ENCODE results near the gene CELSR1.

CELSR1 gene

DNA sequence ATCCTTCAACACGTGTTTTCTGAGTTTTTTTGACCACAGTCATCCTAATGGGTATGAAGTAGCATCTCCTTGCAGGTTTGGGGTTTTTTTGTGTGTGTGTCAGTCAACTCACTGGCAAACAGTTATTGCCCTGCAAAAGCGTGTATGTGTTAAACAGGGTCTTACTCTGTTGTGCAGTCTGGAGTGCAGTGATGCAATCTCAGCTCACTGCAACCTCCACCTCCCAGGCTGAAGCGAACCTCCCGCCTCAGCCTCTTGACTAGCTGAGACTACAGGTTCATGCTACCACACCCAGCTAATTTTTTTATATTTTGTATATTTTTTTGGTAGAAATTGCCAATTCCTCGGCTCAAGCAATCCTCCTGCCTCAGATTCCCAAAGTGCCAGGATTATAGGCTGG lies 15.4 kb downstream of the CELSR1 start:
- no peaks in the 10 kb centered on the region for H3K9me3 ChIP-seq (ENCODE audit: severe bottlenecking)
- ATAC-seq (ENCODE audit: low read depth) (no peak), DNase-seq (ENCODE audit: low spot score) (no peak)
- peaks cover 15% of the 10 kb centered on the region for H3K36me3 ChIP-seq (ENCODE audit: low read depth)
- H3K4me3 ChIP-seq (ENCODE audit: severe bottlenecking) = no peak overlapping the region
- H3K27ac ChIP-seq (ENCODE audit: poor library complexity, severe bottlenecking) = no peak overlapping the region
- TF ChIP-seq, protein P1, sequence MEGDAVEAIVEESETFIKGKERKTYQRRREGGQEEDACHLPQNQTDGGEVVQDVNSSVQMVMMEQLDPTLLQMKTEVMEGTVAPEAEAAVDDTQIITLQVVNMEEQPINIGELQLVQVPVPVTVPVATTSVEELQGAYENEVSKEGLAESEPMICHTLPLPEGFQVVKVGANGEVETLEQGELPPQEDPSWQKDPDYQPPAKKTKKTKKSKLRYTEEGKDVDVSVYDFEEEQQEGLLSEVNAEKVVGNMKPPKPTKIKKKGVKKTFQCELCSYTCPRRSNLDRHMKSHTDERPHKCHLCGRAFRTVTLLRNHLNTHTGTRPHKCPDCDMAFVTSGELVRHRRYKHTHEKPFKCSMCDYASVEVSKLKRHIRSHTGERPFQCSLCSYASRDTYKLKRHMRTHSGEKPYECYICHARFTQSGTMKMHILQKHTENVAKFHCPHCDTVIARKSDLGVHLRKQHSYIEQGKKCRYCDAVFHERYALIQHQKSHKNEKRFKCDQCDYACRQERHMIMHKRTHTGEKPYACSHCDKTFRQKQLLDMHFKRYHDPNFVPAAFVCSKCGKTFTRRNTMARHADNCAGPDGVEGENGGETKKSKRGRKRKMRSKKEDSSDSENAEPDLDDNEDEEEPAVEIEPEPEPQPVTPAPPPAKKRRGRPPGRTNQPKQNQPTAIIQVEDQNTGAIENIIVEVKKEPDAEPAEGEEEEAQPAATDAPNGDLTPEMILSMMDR (IDR thresholded peaks at IDR 0.05; ENCODE audit: poor library complexity, severe bottlenecking) = no peak
- H3K4me1 ChIP-seq (ENCODE audit: insufficient read depth, poor library complexity, severe bottlenecking) = peaks cover 25% of the 10 kb centered on the region
- no peaks in the 10 kb centered on the region for H3K27me3 ChIP-seq (ENCODE audit: insufficient read depth, poor library complexity, severe bottlenecking)

- no peaks in the 10 kb centered on the region for H3K9me3 ChIP-seq (ENCODE audit: severe bottlenecking)
- ATAC-seq (ENCODE audit: low read depth) = no peak
- H3K27ac ChIP-seq (ENCODE audit: poor library complexity, severe bottlenecking) = no peak overlapping the region
Measured at GRCh38 chr22:46520880-46521279, 16.5 kb downstream of the CELSR1 start.

GRCh38 chr22:46519377-46519776 lies 18.0 kb downstream of the CELSR1 start:
- H3K27ac ChIP-seq (ENCODE audit: poor library complexity, severe bottlenecking) = no peak overlapping the region
- H3K4me1 ChIP-seq (ENCODE audit: insufficient read depth, poor library complexity, severe bottlenecking) = peaks cover 14% of the 10 kb centered on the region
- ATAC-seq (ENCODE audit: low read depth) (no peak), DNase-seq (ENCODE audit: low spot score) (no peak)
- H3K4me3 ChIP-seq (ENCODE audit: severe bottlenecking) = no peak overlapping the region
- no peaks in the 10 kb centered on the region for H3K9me3 ChIP-seq (ENCODE audit: severe bottlenecking)
- TF ChIP-seq, protein P1 (IDR thresholded peaks at IDR 0.05; ENCODE audit: poor library complexity, severe bottlenecking) = no peak
- H3K36me3 ChIP-seq (ENCODE audit: low read depth) = peaks cover 10% of the 10 kb centered on the region
- no peaks in the 10 kb centered on the region for H3K27me3 ChIP-seq (ENCODE audit: insufficient read depth, poor library complexity, severe bottlenecking)

More at GRCh38 chr22:46520880-46521279, 16.5 kb downstream of the CELSR1 start:
- TF ChIP-seq, protein P1 (IDR thresholded peaks at IDR 0.05; ENCODE audit: poor library complexity, severe bottlenecking) = no peak
- peaks cover 15% of the 10 kb centered on the region for H3K36me3 ChIP-seq (ENCODE audit: low read depth)
- H3K27me3 ChIP-seq (ENCODE audit: insufficient read depth, poor library complexity, severe bottlenecking) = no peaks in the 10 kb centered on the region
- no peak overlapping the region for H3K4me3 ChIP-seq (ENCODE audit: severe bottlenecking)
- DNase-seq (ENCODE audit: low spot score) = no peak
- H3K4me1 ChIP-seq (ENCODE audit: insufficient read depth, poor library complexity, severe bottlenecking) = peaks cover 14% of the 10 kb centered on the region

- TF ChIP-seq, protein P1 (IDR thresholded peaks at IDR 0.05; ENCODE audit: poor library complexity, severe bottlenecking) = no peak
- H3K4me1 ChIP-seq (ENCODE audit: insufficient read depth, poor library complexity, severe bottlenecking) = peaks cover 20% of the 10 kb centered on the region
- no peak for ATAC-seq (ENCODE audit: low read depth)
- no peak overlapping the region for H3K4me3 ChIP-seq (ENCODE audit: severe bottlenecking)
- H3K9me3 ChIP-seq (ENCODE audit: severe bottlenecking) = no peaks in the 10 kb centered on the region
- H3K27me3 ChIP-seq (ENCODE audit: insufficient read depth, poor library complexity, severe bottlenecking) = no peaks in the 10 kb centered on the region
- H3K27ac ChIP-seq (ENCODE audit: poor library complexity, severe bottlenecking) = no peak overlapping the region
- peaks cover 10% of the 10 kb centered on the region for H3K36me3 ChIP-seq (ENCODE audit: low read depth)
- DNase-seq (ENCODE audit: low spot score) = no peak
Measured at GRCh38 chr22:46518542-46519325, 18.7 kb downstream of the CELSR1 start.

- no peaks in the 10 kb centered on the region for H3K9me3 ChIP-seq (ENCODE audit: severe bottlenecking)
- no peak for ATAC-seq (ENCODE audit: low read depth)
- no peak for DNase-seq (ENCODE audit: low spot score)
- peaks cover 27% of the 10 kb centered on the region for H3K4me1 ChIP-seq (ENCODE audit: insufficient read depth, poor library complexity, severe bottlenecking)
- TF ChIP-seq, protein P1 (IDR thresholded peaks at IDR 0.05; ENCODE audit: poor library complexity, severe bottlenecking) = no peak
- no peak overlapping the region for H3K4me3 ChIP-seq (ENCODE audit: severe bottlenecking)
- no peak overlapping the region for H3K27ac ChIP-seq (ENCODE audit: poor library complexity, severe bottlenecking)
- H3K36me3 ChIP-seq (ENCODE audit: low read depth) = peaks cover 16% of the 10 kb centered on the region
- H3K27me3 ChIP-seq (ENCODE audit: insufficient read depth, poor library complexity, severe bottlenecking) = no peaks in the 10 kb centered on the region
Measured at GRCh38 chr22:46518038-46518437, 19.4 kb downstream of the CELSR1 start.

All from RWPE2 (cell line).